Gastroesophageal sphincter (tissue), 4 donors: Measurements from ENCODE around the gene AGBL1. TPM values are rescaled to one million over a fixed set of nuclear protein-coding genes. Genes with fewer than 3 reads are reported as not detected.

Experiments
- ATAC-seq: fragments of 150-250 bp; one replicate; pipeline ENCODE4 v1.9.1; 2016; ENCODE audit warnings: mild to moderate bottlenecking, moderate library complexity
- H3K27ac ChIP-seq, 4 donors: fragments of 200-600 bp; sonication (generic) in 3 of 4; 1 replicate in 3 of 4; 2 replicates in 1 of 4; pipeline ENCODE4 v1.5.1; 2016 to 2019
- H3K27me3 ChIP-seq: fragments of 200-600 bp; sonication (generic); one replicate; pipeline ENCODE4 v1.5.1; 2019
- H3K36me3 ChIP-seq, 2 donors: fragments of 200-600 bp; sonication (generic); one replicate each; pipeline ENCODE4 v1.5.1; 2019; ENCODE audit warnings: control low read depth in 1 of 2
- H3K4me1 ChIP-seq, 3 donors: fragments of 200-600 bp; sonication (generic); 1 replicate in 2 of 3; 2 replicates in 1 of 3; pipeline ENCODE4 v1.5.1; 2016 to 2019; ENCODE audit warnings: control low read depth in 2 of 3
- H3K4me3 ChIP-seq, 2 donors: fragments of 200-600 bp; sonication (generic); one replicate each; pipeline ENCODE4 v1.5.1; 2019; ENCODE audit warnings: mild to moderate bottlenecking in 1 of 2, moderate library complexity in 1 of 2
- H3K9me3 ChIP-seq, 3 donors: fragments of 200-600 bp; sonication (generic); one replicate each; pipeline ENCODE4 v1.5.1; 2017 to 2019; ENCODE audit warnings: control low read depth in 2 of 3
- CTCF ChIP-seq, 4 experiments: fragments of 200-600 bp in 2 of 4; fragments of 450-650 bp in 2 of 4; sonication (generic) in 1 of 4; IDR thresholded peaks; one replicate each; pipeline ENCODE4 v1.5.1; 2017 to 2019; ENCODE audit warnings: antibody characterized with exemption in 4 of 4, mild to moderate bottlenecking in 2 of 4, moderate library complexity in 2 of 4
- EP300 ChIP-seq: sonication (generic); formaldehyde crosslinking; IDR thresholded peaks from one replicate; pipeline ENCODE4 v1.6.1; 2017; ENCODE audit warnings: antibody characterized with exemption, mild to moderate bottlenecking
- POLR2A ChIP-seq, 2 donors: fragments of 450-650 bp; IDR thresholded peaks; one replicate each; pipeline ENCODE4 v1.6.1; 2017; ENCODE audit warnings: antibody characterized with exemption in 2 of 2, mild to moderate bottlenecking in 2 of 2, moderate library complexity in 1 of 2
- POLR2AphosphoS5 ChIP-seq: sonication (generic); formaldehyde crosslinking; IDR thresholded peaks from one replicate; pipeline ENCODE4 v1.6.1; 2017; ENCODE audit warnings: antibody characterized with exemption
- WGBS, 2 donors: methylation state at CpG; one replicate each; pipeline ENCODE4 v1.1.5; 2018; ENCODE audit warnings: low coverage in 1 of 2; 5-methylcytosine and 5-hydroxymethylcytosine counted together
- total RNA-seq, 4 donors: library from RNA; depleted of rRNA; stranded (reverse); fragments of >200 nt; gene quantifications; one replicate each; pipeline ENCODE4 v1.1.0, GENCODE V29; 2016

AGBL1 gene
- total RNA-seq, 4 donors from 2014 or later = 0.12 to 0.13 TPM; not detected in 2

DNA sequence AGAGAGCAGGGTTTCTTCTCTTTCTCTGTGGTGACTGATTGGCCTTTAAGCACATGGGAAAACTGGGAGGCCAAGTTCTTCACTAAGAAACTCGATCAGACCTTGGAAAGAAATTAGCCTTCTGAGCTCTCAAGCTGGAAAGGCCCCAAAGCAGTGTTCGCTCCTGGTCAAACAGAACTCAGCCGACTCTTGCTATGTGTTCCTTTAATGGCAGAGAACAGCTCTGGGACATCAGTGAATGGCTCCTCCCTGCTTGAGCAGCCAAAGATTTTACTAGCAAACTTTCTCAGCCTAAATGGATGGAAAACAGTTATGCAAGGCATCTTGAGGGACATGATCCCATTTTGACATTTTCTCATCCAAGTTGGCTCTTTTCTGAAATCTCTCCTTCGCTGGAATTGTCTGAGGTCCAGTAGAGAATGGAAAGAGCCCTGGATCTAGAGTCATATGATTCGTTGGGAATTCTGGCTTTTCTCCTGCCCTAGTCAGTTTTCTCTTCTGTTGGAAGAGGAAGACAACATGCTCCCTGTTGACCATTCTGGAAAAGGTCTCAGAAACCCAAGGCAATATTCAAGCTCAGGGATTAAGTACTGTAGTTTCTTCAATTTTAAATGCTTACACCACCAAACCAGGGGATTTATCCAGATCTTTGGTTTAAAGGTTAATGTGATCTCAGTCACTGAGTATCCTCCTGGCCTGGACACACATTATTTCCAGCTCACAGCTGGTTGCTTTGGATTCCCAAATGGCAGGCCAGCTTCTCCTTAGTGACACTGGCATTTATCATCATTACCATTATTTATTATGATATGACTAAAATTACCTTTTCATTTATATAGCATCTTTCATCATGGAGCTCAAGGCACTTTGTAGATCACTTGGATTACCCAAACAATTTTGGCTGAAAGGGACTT lies 319.6 kb downstream of the AGBL1 start:
- TF ChIP-seq POLR2A (IDR thresholded peaks at IDR 0.05) (no peak), EP300 (no peak), CTCF (IDR thresholded peaks at IDR 0.05) (no peak), POLR2AphosphoS5 (peak; percentile 3)
- no peaks in the 10 kb centered on the region for H3K27me3 ChIP-seq
- H3K27ac ChIP-seq = peak overlapping the region in 2 of 4 donors; percentile 20 to 38
- H3K36me3 ChIP-seq = no peaks in the 10 kb centered on the region
- peak; percentile 89 for ATAC-seq
- no peak overlapping the region for H3K4me3 ChIP-seq
- H3K9me3 ChIP-seq = no peaks in the 10 kb centered on the region
- H3K4me1 ChIP-seq = no peaks in the 10 kb centered on the region
- 28 to 38% methylated on average over 2 to 4 of the region's 5 CpGs for WGBS, 2 donors

DNA sequence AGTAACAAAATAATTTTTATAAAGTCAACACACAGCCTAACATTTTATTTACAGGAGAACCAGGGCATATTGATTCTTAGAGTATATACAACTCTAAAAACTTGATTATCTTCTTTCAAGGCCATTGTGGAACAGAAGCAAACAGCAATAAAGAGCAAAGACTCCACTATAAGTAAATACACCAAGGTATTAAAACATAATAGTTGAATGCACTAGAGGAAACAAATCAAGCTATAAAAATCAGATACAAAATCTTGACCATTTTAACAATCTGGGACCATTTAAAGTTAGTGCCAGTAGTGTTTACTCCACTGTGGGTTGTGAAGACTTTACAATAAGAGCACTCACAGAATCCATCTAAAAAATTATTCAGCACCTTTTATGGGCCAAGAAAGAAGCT lies 323.6 kb downstream of the AGBL1 start:
- no peak for ATAC-seq
- TF ChIP-seq POLR2A (IDR thresholded peaks at IDR 0.05) = no peak
- no peak for TF ChIP-seq POLR2AphosphoS5
- TF ChIP-seq EP300 = no peak
- no peak for TF ChIP-seq CTCF (IDR thresholded peaks at IDR 0.05)
- no peaks in the 10 kb centered on the region for H3K4me1 ChIP-seq
- H3K4me3 ChIP-seq = no peak overlapping the region
- no peaks in the 10 kb centered on the region for H3K9me3 ChIP-seq
- H3K27me3 ChIP-seq = no peaks in the 10 kb centered on the region
- no peaks in the 10 kb centered on the region for H3K36me3 ChIP-seq
- H3K27ac ChIP-seq = no peak overlapping the region

GRCh38 chr15:86403914-86404583 lies 324.4 kb downstream of the AGBL1 start:
- Histone ChIP-seq H3K27me3 (no peaks in the 10 kb centered on the region), H3K36me3 (no peaks in the 10 kb centered on the region), H3K9me3 (no peaks in the 10 kb centered on the region), H3K27ac (no peak overlapping the region), H3K4me1 (no peaks in the 10 kb centered on the region), H3K4me3 (no peak overlapping the region)
- ATAC-seq = no peak
- TF ChIP-seq POLR2A (IDR thresholded peaks at IDR 0.05) = no peak
- no peak for TF ChIP-seq EP300
- TF ChIP-seq POLR2AphosphoS5 = no peak
- no peak for TF ChIP-seq CTCF (IDR thresholded peaks at IDR 0.05)
- WGBS, 2 donors = 80 to 81% methylated on average over 1 to 3 of the region's 3 CpGs

DNA sequence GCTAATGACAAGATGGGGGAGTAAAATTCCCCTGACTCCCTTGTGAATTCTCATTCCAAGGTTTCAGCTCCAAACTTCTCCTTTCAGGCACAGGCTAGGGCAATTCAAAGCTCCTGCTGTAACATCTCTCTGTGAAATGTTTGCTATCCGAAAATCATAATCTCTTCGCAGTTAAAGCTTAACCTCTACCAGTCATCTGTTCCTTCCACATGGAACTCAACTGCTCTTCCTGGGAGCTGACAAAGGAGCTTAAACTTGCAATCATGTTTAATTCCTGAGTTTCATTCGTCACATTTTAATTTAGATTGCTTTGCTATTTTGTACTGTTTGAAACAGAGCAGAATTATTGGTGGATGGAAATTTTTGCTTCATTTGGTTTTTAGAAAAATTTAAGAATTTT lies 328.6 kb downstream of the AGBL1 start:
- 63 to 73% methylated on average over 3 of the region's 3 CpGs for WGBS, 2 donors
- no peak overlapping the region for H3K4me3 ChIP-seq
- no peak for ATAC-seq
- H3K9me3 ChIP-seq = no peaks in the 10 kb centered on the region
- TF ChIP-seq CTCF (IDR thresholded peaks at IDR 0.05) = no peak
- TF ChIP-seq POLR2AphosphoS5 = no peak
- TF ChIP-seq POLR2A (IDR thresholded peaks at IDR 0.05) = no peak
- TF ChIP-seq EP300 = no peak
- no peaks in the 10 kb centered on the region for H3K36me3 ChIP-seq
- no peaks in the 10 kb centered on the region for H3K4me1 ChIP-seq
- no peak overlapping the region for H3K27ac ChIP-seq
- H3K27me3 ChIP-seq = peaks cover 4% of the 10 kb centered on the region

GRCh38 chr15:86411916-86412315 lies 332.2 kb downstream of the AGBL1 start:
- no peak for ATAC-seq
- Histone ChIP-seq H3K36me3 (no peaks in the 10 kb centered on the region), H3K27ac (no peak overlapping the region), H3K4me3 (no peak overlapping the region), H3K4me1 (no peaks in the 10 kb centered on the region), H3K27me3 (peaks cover 4% of the 10 kb centered on the region), H3K9me3 (no peaks in the 10 kb centered on the region)
- WGBS, 2 donors = 74 to 76% methylated on average over 2 of the region's 2 CpGs
- TF ChIP-seq POLR2AphosphoS5 (no peak), EP300 (no peak), POLR2A (IDR thresholded peaks at IDR 0.05) (no peak), CTCF (IDR thresholded peaks at IDR 0.05) (no peak)
